Bronchial epithelial cell (primary cell): ENCODE measurements around the gene KDM2B. TPM values are rescaled to one million over a fixed set of nuclear protein-coding genes. Genes with fewer than 3 reads are reported as not detected.

ENCODE experiments used
- DNase-seq: peaks from one replicate; pipeline ENCODE4 v3.0.0-alpha.2; 2010; ENCODE audit warnings: low read depth
- FAIRE-seq: peaks from 2 replicates; lab custom pipeline; 2011; peaks lifted over from hg19 to GRCh38; lab: Jason Lieb, UNC
- H3K27me3 ChIP-seq: 2 replicates; pipeline ENCODE4 v1.5.1; 2011; ENCODE audit warnings: low read length; ENCODE audit not compliant: control insufficient read depth, insufficient read depth
- H3K36me3 ChIP-seq: 2 replicates; pipeline ENCODE4 v1.5.1; 2011; ENCODE audit warnings: low read length; ENCODE audit not compliant: control insufficient read depth, insufficient read depth
- H3K4me3 ChIP-seq: 2 replicates; pipeline ENCODE4 v1.5.1; 2011; ENCODE audit warnings: mild to moderate bottlenecking, low read depth, low read length, control low read depth
- CTCF ChIP-seq: IDR thresholded peaks from 2 replicates; pipeline ENCODE4 v1.5.1; 2011; ENCODE audit warnings: mild to moderate bottlenecking, moderate library complexity, low read length, control low read depth, inconsistent platforms; ENCODE audit not compliant: insufficient read depth, severe bottlenecking
- total RNA-seq: library from RNA; depleted of rRNA; stranded (reverse); fragments of >200 nt; gene quantifications from 2 replicates; pipeline ENCODE4 v1.2.1, GENCODE V29; 2014

KDM2B gene
- total RNA-seq, 1 donor from 2014 or later = 14.2 TPM

GRCh38 chr12:121423253-121423652 lies 157.6 kb downstream of the KDM2B start:
- no peak overlapping the region for H3K4me3 ChIP-seq
- peaks cover 29% of the 10 kb centered on the region for H3K36me3 ChIP-seq
- no peak for TF ChIP-seq CTCF
- FAIRE-seq (no peak), DNase-seq (no peak)
- H3K27me3 ChIP-seq = no peaks in the 10 kb centered on the region

- no peaks in the 10 kb centered on the region for H3K27me3 ChIP-seq
- DNase-seq (no peak), FAIRE-seq (no peak)
- H3K4me3 ChIP-seq = no peak overlapping the region
- no peak for TF ChIP-seq CTCF
- peaks cover 25% of the 10 kb centered on the region for H3K36me3 ChIP-seq
Observed at GRCh38 chr12:121420109-121420508, 160.7 kb downstream of the KDM2B start.

DNA sequence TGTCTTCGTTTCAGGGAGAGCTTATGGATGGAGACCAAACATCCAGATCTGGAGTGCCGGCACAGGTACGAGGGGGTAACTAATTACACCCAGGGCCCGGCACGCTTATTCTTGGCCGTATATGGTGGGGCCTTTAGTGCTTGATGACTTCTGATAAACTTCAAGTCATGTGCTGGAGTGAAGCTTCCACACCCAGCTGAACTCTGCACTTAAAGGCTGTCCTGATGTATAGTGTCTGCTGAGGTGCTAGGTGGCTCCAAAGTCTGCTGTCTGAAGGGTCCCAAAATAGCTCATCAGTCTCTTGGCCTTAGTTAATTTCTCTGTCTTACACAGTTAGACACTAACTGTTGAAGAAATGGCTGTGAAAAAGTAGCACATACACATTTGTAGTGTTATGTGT lies 163.0 kb downstream of the KDM2B start:
- no peak for DNase-seq
- Histone ChIP-seq H3K27me3 (no peaks in the 10 kb centered on the region), H3K36me3 (peaks cover 15% of the 10 kb centered on the region), H3K4me3 (no peak overlapping the region)
- no peak for TF ChIP-seq CTCF
- FAIRE-seq = peak; percentile 36

DNA sequence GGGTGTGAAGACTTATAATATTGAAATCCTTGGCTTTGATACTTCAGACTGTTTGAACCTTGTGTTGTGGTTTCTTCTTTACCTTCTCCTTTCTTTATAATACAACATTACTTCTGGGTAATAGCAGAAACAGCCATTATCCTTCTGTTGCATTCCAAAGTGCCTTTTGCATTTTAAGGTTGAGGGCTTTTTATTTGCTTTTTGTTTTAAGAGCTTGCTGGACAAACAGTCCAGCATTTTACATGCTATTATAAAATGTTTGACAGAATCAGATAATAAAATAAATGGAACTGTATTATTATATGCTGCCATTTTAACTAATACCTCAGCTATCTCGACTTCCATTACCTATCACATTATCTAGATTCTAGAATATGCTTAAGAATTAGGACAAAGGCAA lies 166.9 kb downstream of the KDM2B start:
- H3K27me3 ChIP-seq = no peaks in the 10 kb centered on the region
- no peak for TF ChIP-seq CTCF
- H3K4me3 ChIP-seq = no peak overlapping the region
- FAIRE-seq (no peak), DNase-seq (no peak)
- peaks cover 10% of the 10 kb centered on the region for H3K36me3 ChIP-seq

- no peak for FAIRE-seq
- peaks cover 2% of the 10 kb centered on the region for H3K36me3 ChIP-seq
- DNase-seq = no peak
- no peak overlapping the region for H3K4me3 ChIP-seq
- TF ChIP-seq CTCF = no peak
- no peaks in the 10 kb centered on the region for H3K27me3 ChIP-seq
Observed at GRCh38 chr12:121405211-121405610, 175.6 kb downstream of the KDM2B start.

DNA sequence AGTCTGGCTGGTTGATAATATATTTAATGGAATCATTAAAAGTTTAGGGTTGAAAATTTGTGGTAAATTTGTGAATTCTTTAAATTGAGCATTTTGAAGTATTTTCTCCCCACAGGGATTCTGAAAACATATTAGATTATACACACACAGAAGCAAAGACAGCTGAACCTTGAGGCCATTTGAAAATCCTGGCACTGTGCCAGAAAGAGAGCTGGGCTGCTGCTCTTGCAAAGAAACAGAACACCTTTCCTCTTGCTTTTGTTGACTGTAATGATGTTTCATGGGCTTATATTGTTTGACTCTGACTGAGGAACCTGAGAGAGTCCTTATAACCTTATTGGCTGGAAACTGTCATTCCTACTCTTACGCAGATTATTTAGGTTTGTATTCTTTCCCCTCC lies 176.1 kb downstream of the KDM2B start:
- no peak for TF ChIP-seq CTCF
- Histone ChIP-seq H3K36me3 (peaks cover 2% of the 10 kb centered on the region), H3K27me3 (no peaks in the 10 kb centered on the region), H3K4me3 (no peak overlapping the region)
- DNase-seq (no peak), FAIRE-seq (no peak)
